ENCODE results near the gene PSMA8.

- TF ChIP-seq PATZ1 (CRISPR knock-in tag; IDR thresholded peaks at IDR 0.05; ENCODE audit: borderline replicate concordance), result no peak
- no peak for TF ChIP-seq GLIS3 (CRISPR knock-in tag; IDR thresholded peaks at IDR 0.05)
- no peak for TF ChIP-seq ZFP30 (CRISPR knock-in tag; IDR thresholded peaks at IDR 0.05)
- no peak for TF ChIP-seq ESRRG (CRISPR knock-in tag; IDR thresholded peaks at IDR 0.05)
- no peak for TF ChIP-seq ZFP3 (CRISPR knock-in tag; IDR thresholded peaks at IDR 0.05)
- TF ChIP-seq POU6F1 (CRISPR knock-in tag; IDR thresholded peaks at IDR 0.05; ENCODE audit: borderline replicate concordance, low read depth), result no peak
- TF ChIP-seq ZNF565 (CRISPR knock-in tag; conservative IDR thresholded peaks at IDR 0.05; ENCODE audit: low read depth), result no peak
- no peak for TF ChIP-seq ARNTL (CRISPR knock-in tag; IDR thresholded peaks at IDR 0.05; ENCODE audit: borderline replicate concordance, low read depth)
Measured at GRCh38 chr18:26215247-26215970, 81.7 kb downstream of the PSMA8 start.

All from SK-N-SH treated with all-trans-retinoic acid at 6 μM for 48 hours (cell line).